HG03575 (cell line): ENCODE data around the gene OSBPL9.
"Not testable (repeated sequence)": the region's sequence is repeated elsewhere in the genome, so short reads cannot be mapped to it uniquely, and the experiment has no call there.

Experiments used
- ATAC-seq: cut with Tn5 transposase; IDR thresholded peaks from one replicate; pipeline ENCODE4 v1.9.1; 2021; ENCODE audit not compliant: unreplicated experiment, insufficient number of reproducible peaks, low FRiP score; ENCODE audit errors: extremely low read depth

OSBPL9 gene

GRCh38 chr1:51726544-51727225 lies 109.8 kb downstream of the OSBPL9 start:
- no peak for ATAC-seq

GRCh38 chr1:51727366-51727765 lies 110.5 kb downstream of the OSBPL9 start:
- ATAC-seq = no peak

GRCh38 chr1:51728611-51729155 lies 111.8 kb downstream of the OSBPL9 start:
- no peak for ATAC-seq

- ATAC-seq = peak; percentile 55
Measured at GRCh38 chr1:51729156-51729823, 112.4 kb downstream of the OSBPL9 start.

GRCh38 chr1:51729824-51730301 lies 113.0 kb downstream of the OSBPL9 start:
- no peak for ATAC-seq

- ATAC-seq = no peak
Measured at GRCh38 chr1:51731998-51732397, 115.1 kb downstream of the OSBPL9 start.

GRCh38 chr1:51732701-51733425 lies 116.0 kb downstream of the OSBPL9 start:
- ATAC-seq = no peak

- not testable (repeated sequence) for ATAC-seq
Measured at GRCh38 chr1:51733426-51733774, 116.5 kb downstream of the OSBPL9 start.

GRCh38 chr1:51733793-51734522 lies 117.1 kb downstream of the OSBPL9 start:
- ATAC-seq = no peak

- no peak for ATAC-seq
Measured at GRCh38 chr1:51734896-51735745, 118.2 kb downstream of the OSBPL9 start.

- ATAC-seq = no peak
Measured at GRCh38 chr1:51735746-51736254, 118.9 kb downstream of the OSBPL9 start.

GRCh38 chr1:51736702-51737101 lies 119.8 kb downstream of the OSBPL9 start:
- no peak for ATAC-seq

- no peak for ATAC-seq
Measured at GRCh38 chr1:51738681-51739080, 121.8 kb downstream of the OSBPL9 start.

GRCh38 chr1:51740652-51741051 lies 123.8 kb downstream of the OSBPL9 start:
- ATAC-seq = no peak

GRCh38 chr1:51741121-51741681 lies 124.3 kb downstream of the OSBPL9 start:
- ATAC-seq = no peak

GRCh38 chr1:51744506-51745303 lies 127.8 kb downstream of the OSBPL9 start:
- ATAC-seq = no peak

- ATAC-seq = no peak
Measured at GRCh38 chr1:51745304-51745570, 128.3 kb downstream of the OSBPL9 start.
